ENCODE data around the gene TRPM3.

TRPM3 gene

DNA sequence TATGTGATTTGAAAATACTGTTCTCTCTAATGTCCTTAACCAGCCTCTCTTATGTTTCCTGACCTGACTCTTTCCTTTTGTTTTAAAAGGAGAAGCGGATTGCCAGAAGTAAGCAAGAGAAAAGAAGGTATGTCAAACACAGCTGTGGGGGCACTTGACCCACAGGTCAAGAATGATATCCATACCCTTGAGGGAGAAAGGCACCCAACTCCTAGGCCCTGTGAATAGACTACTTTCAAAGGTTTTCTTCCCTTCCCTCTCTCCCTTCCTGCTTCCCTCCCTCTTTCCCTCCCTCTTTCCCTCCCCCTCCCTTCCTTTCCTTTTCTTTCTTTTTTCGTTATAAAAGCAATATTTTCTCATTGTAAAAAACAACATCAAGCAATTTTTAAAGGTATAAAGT is 306.8 kb downstream of the TRPM3 start:
- DNase-seq: no peak

- no peak for DNase-seq
These were observed 308.3 kb downstream of the TRPM3 start for GRCh38 chr9:70813141-70813540.

DNA sequence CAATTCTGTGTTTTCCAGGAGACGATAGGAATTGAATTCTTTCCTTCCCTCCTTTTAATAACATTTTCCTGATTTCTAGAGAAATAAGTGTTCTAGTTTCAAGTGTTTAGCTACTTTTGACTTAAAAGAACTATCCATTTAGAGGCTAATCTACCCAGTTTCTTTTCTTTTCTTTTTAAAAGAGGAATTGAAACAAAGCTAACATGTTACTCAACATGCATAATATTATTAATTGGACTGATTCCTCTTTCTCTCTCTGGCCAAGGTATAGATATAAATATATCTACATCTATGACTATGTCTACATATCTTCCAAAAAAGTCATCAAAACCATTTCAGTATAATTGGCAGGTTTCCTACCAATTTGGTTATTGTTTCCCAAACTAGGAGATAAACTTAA is 309.8 kb downstream of the TRPM3 start:
- no peak for DNase-seq

- no peak for DNase-seq
These were observed 314.5 kb downstream of the TRPM3 start for GRCh38 chr9:70806875-70807274.

DNA sequence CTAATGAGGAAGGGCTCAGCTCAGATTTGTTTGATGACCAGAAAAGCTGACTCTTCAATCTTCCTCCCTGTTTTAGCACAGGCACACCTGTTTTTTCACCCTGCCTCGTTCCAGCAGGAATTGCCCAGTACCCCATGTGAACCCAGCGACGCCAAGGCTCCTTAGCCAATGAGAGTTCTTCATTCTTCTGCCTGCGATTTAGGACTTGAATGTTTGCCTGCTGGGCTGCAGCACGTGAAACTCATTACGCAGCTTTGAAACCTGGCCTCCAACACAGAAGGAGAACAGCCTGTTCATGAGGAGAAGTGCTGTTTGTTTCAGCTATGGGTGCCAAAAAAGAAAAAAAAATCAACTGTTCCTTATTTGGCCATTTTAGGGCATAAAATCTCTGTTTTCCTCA is 315.5 kb downstream of the TRPM3 start:
- no peak for DNase-seq

- peak; percentile 22 for DNase-seq
These were observed 318.5 kb downstream of the TRPM3 start for GRCh38 chr9:70802758-70803436.

- no peak for DNase-seq
These were observed 319.2 kb downstream of the TRPM3 start for GRCh38 chr9:70802206-70802605.

DNA sequence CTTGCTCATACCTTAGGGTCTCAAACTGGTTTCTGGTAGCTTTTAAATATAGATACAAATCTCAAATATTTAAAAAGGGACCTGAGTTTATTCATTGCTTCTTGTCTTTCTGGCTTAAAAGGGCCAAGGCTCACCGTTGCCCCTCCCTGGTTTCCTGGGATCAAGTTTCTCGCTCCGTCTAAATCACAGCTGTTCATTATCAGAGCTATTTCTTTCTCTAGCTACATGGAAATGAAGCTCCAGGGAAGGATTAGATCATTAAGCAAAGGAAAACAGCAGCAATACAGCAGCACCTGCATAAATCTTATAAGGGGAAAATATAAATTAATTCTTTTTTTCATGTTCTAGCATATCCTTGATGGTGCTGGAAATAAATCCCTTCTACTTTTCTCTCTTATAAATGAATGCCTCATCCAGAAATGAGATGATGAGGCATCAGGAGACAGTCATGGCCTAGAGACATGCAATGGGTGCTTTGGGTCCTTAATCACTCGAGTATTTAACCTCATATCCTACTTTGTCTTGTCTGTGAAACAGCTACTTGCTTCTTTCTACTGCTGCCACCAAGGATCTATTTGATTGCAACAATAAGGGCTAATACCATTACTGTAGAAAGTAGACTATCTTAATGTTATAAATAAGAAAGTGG is 320.1 kb downstream of the TRPM3 start:
- no peak for DNase-seq

DNA sequence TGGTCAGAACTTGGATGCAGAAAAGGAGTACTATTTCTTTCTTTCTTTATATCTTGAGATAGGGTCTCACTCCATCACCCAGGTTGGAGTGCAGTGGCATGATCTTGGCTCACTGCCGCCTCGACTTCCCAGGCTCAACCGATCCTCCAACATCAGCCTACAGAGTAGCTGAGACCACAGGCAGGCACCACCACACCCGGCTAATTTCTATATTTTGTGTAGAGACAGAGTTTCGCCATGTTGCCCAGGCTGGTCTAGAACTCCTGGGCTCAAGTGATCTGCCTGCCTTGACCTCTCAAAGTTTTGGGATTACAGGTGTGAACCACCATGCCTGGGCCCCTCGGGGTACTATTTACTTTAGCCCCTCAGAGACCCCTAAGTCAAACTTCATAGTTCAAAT is 323.4 kb downstream of the TRPM3 start:
- no peak for DNase-seq

DNA sequence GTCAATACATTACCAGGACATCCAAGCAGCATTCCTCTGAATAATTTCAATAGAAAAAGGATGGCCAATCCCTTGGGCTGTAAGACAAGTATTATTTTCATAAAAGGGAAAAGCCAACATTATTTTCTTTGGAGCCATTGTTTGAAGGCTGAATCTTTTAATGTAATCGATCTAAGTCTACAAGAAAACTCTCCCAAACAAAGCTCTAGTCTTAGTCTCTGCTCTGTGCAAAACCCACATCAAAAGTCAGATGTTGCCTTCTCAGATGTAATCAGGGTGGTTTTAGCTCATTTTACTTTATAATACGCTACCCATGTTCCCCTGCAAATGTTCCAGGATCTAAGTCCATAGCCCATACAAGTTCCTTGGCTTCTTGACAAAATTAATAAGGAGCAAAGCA is 325.6 kb downstream of the TRPM3 start:
- DNase-seq: no peak

DNA sequence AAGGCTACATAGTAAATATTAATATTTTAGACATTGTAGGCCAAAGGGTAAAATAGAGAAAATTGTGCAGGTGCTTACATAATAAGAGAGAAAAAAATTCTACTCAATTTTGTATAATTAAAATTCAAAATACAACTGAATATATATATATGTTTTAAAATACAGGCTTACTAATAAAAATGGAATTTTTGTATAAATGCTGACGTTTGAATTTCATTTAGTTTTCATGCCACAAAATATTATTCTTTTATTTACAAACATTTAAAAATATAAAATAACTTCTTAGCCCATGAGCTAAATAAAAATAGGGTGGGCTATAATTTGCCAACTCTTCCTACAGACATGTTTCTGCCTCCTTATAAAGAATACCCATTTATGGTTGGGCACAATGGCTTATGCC is 328.6 kb downstream of the TRPM3 start:
- DNase-seq: no peak

DNA sequence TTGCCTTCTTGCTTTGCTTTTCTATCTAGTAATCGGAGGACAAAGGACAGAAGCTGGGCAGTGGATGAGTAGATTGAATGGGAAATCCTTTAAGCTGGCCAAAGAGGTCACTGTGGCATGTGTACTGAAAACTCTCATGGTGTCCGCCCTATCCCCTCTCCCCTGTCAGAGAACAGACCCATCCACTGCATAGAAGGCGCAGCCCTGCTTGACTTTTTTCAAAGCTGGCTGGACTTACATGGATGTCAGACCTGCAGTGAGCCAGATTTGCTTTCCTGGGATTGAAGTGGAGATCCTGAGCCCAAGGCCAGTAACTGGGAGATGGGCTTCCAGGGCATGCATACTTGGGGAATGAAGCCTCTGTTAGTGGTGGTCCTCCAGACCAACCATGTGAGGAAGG is 329.5 kb downstream of the TRPM3 start:
- no peak for DNase-seq

DNA sequence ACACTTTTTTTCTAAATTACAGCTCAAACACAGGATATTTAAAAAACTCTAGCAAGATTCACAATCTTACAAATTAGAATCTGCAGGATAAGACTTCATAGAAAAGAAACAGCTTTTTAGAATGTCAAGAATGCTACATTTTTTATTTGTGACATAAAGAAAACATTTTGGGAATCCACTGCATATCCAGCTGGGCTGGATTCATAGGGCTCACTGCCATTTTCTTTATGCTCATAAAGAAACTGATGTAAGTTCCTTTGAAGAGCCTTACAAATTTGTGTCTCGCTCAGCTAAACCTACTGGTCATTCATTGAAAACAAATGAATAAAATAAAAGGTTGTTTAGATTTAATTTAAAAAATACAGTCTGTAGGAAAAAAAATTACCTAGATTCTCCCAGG is 332.3 kb downstream of the TRPM3 start:
- DNase-seq: no peak

DNA sequence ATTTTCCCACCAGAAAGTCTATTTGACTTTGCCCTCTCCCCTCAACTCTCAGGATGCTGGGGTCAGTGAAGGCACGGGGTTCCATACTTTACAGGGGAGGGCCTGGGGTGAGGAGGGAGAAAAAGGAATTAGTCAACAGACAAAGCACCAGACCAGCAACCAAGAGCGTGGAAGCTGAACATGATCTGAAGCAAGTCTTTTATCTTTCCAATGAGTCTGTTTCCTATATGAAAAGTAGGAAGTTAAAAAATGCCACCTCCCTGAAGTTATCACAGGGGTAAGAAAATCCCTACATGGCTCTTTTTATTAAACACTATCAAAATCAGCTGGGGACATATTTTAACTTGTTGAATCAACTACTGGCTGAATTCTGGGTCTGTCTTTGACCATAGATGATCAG is 337.0 kb downstream of the TRPM3 start:
- DNase-seq: no peak

GRCh38 chr9:70778568-70778967 is 342.9 kb downstream of the TRPM3 start:
- DNase-seq: no peak

- DNase-seq: no peak
These were observed 347.8 kb downstream of the TRPM3 start for GRCh38 chr9:70773579-70773978.

GRCh38 chr9:70772601-70773000 is 348.8 kb downstream of the TRPM3 start:
- no peak for DNase-seq

- DNase-seq: no peak
These were observed 355.5 kb downstream of the TRPM3 start for GRCh38 chr9:70765946-70766345.

DNA sequence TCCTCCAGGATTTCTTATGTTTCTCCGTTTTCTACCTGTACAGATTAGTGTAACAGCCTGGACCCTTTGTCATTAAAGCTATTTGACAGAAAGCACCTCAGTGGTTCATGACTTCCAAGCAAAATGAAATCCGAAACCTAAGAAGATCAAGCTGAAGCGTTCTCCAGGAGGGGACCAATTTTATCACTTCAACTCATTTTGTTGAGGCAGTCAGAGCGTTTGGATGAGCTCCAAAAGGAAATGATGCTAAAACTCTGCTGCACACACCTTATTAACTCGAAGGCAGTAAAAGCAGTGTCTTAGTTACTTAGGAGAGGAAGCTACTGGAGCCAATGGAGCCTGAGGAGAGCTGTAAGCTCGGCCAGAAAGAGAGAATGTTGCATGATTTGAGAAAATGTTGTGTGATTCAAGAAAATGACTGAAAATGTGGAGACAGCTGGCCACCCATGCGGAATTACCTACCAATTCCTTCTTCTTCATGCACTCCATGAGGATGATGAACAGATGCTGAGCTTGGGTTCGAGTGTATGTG is 360.2 kb downstream of the TRPM3 start:
- peak; percentile 33 for DNase-seq

DNA sequence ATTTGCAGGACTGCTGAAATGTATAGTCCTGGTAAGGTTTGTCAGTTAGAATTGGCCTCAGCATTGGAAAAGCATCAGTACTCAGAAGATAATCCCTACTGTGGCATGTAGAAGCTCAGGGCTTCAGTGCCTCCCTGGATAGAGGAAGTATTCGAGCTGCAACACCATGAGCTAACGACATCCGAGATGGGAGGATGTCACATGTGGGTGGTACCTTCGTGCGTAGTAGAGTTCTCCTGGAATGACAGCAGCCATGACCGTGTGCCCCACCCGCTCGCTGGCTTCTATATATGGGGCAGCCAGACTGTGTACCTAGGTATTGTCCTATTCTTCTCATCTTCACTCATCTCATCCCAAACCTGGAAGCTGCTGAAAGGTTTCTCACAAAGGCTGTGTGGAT is 361.2 kb downstream of the TRPM3 start:
- no peak for DNase-seq

DNA sequence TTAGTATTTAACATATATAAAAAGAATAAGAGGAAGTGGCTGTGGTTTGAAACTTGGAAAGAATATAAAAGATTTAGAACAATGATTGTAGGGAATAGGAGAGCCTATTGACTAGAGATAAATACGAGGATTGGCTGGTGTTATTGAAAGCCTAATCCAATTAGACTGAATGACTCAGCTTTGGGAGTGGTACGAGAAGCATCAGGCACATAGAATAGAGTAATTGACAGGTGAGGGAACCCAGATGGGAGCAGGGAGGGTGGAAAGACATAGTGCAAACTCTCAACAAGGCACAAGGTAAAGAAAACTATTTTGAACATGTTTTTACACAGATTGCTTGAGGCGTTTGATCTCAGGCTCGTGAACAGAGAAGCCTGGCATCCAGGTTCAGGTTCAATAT is 368.1 kb downstream of the TRPM3 start:
- no peak for DNase-seq

DNA sequence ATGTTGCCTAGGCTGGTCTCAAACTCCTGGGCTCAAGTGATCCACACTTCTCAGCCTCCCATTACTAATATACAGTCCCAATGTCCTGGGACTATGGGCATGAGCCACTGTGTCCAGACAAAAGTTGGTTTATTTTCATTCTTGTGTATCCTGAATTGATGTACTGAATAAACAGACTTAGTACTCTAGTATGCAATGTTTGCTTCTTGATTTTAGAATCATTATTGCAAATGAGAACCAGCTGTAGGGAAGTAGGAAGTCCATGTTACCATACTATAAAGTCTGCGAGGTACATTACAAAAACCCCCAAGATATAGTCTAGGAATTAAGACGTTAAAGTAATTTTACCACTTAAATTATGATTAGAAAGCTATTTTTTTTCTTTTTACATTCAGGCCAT is 372.4 kb downstream of the TRPM3 start:
- no peak for DNase-seq

DNA sequence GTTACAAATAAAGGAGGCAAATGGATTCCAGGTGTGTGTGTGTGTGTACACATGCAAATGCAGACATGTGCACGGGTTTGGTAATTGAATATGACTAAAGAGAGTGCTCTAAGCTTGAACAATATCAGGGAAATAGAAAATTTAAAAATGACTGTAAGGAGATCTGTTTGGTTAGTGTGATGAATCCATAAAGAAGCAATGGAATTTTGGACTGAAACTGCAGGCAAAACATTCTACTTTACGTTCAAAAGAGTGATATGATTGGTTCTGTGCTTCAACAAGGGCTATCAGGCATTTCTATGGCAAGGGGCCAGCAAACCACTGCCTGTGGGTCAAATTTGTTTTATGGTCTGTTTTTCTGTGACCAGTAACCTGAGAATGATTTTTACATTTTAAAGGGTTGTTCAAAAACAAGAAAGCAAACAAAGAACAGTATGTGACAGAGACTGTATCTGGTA is 374.1 kb downstream of the TRPM3 start:
- peak; percentile 92 for DNase-seq

GRCh38 chr9:70746760-70747159 is 374.7 kb downstream of the TRPM3 start:
- peak; percentile 92 for DNase-seq

GRCh38 chr9:70746316-70746715 is 375.1 kb downstream of the TRPM3 start:
- DNase-seq: no peak
